Uterus (tissue), 2 donors: ENCODE measurements around the gene KCNK3.

Experiments used
- POLR2A ChIP-seq, 2 donors: fragments of 450-650 bp; IDR thresholded peaks; one replicate each; pipeline ENCODE4 v1.6.1; 2016; ENCODE audit warnings: antibody characterized with exemption in 2 of 2, mild to moderate bottlenecking in 1 of 2, moderate library complexity in 1 of 2
- TF ChIP-seq, protein P1 (sequence below), 4 experiments: fragments of 200-600 bp in 2 of 4; fragments of 450-650 bp in 2 of 4; sonication (generic) in 2 of 4; IDR thresholded peaks; one replicate each; pipeline ENCODE4 v1.5.1; 2016 to 2019; ENCODE audit warnings: antibody characterized with exemption in 4 of 4, mild to moderate bottlenecking in 2 of 4, moderate library complexity in 1 of 4

DNA sequence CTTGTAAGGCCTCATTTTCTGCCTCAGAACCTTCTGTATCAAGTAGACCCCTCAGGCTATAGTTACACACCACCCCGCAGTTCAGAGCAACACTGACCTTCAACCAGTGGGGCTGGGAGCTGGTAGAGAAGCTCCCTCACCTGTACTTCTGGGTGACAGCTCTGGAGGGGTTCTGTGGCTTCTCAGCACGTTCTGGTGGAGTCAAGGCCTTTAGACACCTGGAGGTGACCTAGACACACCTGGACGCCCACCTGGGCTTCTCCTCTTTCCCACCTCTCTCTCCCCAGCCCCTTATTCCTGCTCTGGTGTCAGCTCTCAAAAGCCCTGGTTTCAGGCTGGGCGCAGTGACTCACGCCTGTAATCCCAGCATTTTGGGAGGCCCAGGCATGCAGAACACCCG lies 44.0 kb upstream of the KCNK3 start:
- no peak for TF ChIP-seq POLR2A (IDR thresholded peaks at IDR 0.05)
- TF ChIP-seq, protein P1, sequence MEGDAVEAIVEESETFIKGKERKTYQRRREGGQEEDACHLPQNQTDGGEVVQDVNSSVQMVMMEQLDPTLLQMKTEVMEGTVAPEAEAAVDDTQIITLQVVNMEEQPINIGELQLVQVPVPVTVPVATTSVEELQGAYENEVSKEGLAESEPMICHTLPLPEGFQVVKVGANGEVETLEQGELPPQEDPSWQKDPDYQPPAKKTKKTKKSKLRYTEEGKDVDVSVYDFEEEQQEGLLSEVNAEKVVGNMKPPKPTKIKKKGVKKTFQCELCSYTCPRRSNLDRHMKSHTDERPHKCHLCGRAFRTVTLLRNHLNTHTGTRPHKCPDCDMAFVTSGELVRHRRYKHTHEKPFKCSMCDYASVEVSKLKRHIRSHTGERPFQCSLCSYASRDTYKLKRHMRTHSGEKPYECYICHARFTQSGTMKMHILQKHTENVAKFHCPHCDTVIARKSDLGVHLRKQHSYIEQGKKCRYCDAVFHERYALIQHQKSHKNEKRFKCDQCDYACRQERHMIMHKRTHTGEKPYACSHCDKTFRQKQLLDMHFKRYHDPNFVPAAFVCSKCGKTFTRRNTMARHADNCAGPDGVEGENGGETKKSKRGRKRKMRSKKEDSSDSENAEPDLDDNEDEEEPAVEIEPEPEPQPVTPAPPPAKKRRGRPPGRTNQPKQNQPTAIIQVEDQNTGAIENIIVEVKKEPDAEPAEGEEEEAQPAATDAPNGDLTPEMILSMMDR (IDR thresholded peaks at IDR 0.05), result no peak
